ENCODE data around the gene MAST2. TPM values are rescaled to one million over a fixed set of nuclear protein-coding genes. Genes with fewer than 3 reads are reported as not detected.
"Not testable (repeated sequence)": the region's sequence is repeated elsewhere in the genome, so short reads cannot be mapped to it uniquely, and the experiment has no call there.

The MAST2 gene
- total RNA-seq, 4 donors from 2014 or later, result 6.6 to 22.6 (median 13.9) TPM

- intact Hi-C loops (cut with DNase I; ENCODE audit: low total_unique reads), result no loop called here
- TF ChIP-seq POLR2A (IDR thresholded peaks at IDR 0.05) (no peak), CTCF (IDR thresholded peaks at IDR 0.05) (no peak)
- no peak for DNase-seq (ENCODE audit: low spot score in 2 of 2)
- H3K4me3 ChIP-seq (ENCODE audit: low read depth, poor library complexity, severe bottlenecking), result no peak overlapping the region
These were observed 65.4 kb downstream of the MAST2 start for GRCh38 chr1:45868861-45869260.

GRCh38 chr1:45870500-45870899, 67.1 kb downstream of the MAST2 start:
- H3K4me3 ChIP-seq (ENCODE audit: low read depth, poor library complexity, severe bottlenecking), result no peak overlapping the region
- no peak for TF ChIP-seq CTCF (IDR thresholded peaks at IDR 0.05)
- TF ChIP-seq POLR2A (IDR thresholded peaks at IDR 0.05), result no peak
- intact Hi-C loops (cut with DNase I; ENCODE audit: low total_unique reads), result no loop called here
- no peak for DNase-seq (ENCODE audit: low spot score in 2 of 2)
- 97% methylated on average over 6 of the region's 6 CpGs for WGBS, 2 donors

- DNase-seq (ENCODE audit: low spot score in 2 of 2); intact Hi-C loops (cut with DNase I; ENCODE audit: low total_unique reads); H3K4me3 ChIP-seq (ENCODE audit: low read depth, poor library complexity, severe bottlenecking): not testable (repeated sequence)
- WGBS, 2 donors, result 94 to 96% methylated on average over 14 of the region's 14 CpGs
These were observed 68.9 kb downstream of the MAST2 start for GRCh38 chr1:45872173-45872801.

- intact Hi-C loops (cut with DNase I; ENCODE audit: low total_unique reads), result no loop called here
- TF ChIP-seq POLR2A (IDR thresholded peaks at IDR 0.05) (no peak), CTCF (IDR thresholded peaks at IDR 0.05) (no peak)
- no peak overlapping the region for H3K4me3 ChIP-seq (ENCODE audit: low read depth, poor library complexity, severe bottlenecking)
- no peak for DNase-seq (ENCODE audit: low spot score in 2 of 2)
- 60 to 64% methylated on average over 2 of the region's 2 CpGs for WGBS, 2 donors
These were observed 72.7 kb downstream of the MAST2 start for GRCh38 chr1:45876000-45876617.

- no peak overlapping the region for H3K4me3 ChIP-seq (ENCODE audit: low read depth, poor library complexity, severe bottlenecking)
- intact Hi-C loops (cut with DNase I; ENCODE audit: low total_unique reads), result no loop called here
- no peak for TF ChIP-seq CTCF (IDR thresholded peaks at IDR 0.05)
- no peak for TF ChIP-seq POLR2A (IDR thresholded peaks at IDR 0.05)
- no peak for DNase-seq (ENCODE audit: low spot score in 2 of 2)
- 85 to 88% methylated on average over 4 of the region's 4 CpGs for WGBS, 2 donors
These were observed 73.9 kb downstream of the MAST2 start for GRCh38 chr1:45877264-45877663.

GRCh38 chr1:45879885-45880598, 76.6 kb downstream of the MAST2 start:
- no peak for DNase-seq (ENCODE audit: low spot score in 2 of 2)
- H3K4me3 ChIP-seq (ENCODE audit: low read depth, poor library complexity, severe bottlenecking), result no peak overlapping the region
- TF ChIP-seq CTCF (IDR thresholded peaks at IDR 0.05), result no peak
- TF ChIP-seq POLR2A (IDR thresholded peaks at IDR 0.05), result no peak
- intact Hi-C loops (cut with DNase I; ENCODE audit: low total_unique reads), result no loop called here
- WGBS, 2 donors, result 85% methylated on average over 4 of the region's 4 CpGs

All from lower leg skin (tissue), 4 donors.